GM12874 (cell line): ENCODE data around the gene IL26.

Source experiments
- CTCF ChIP-seq: IDR thresholded peaks from 2 replicates; pipeline ENCODE4 v1.5.1; 2011; ENCODE audit warnings: low read depth, mild to moderate bottlenecking, control low read depth, low read length, moderate library complexity; ENCODE audit not compliant: insufficient read depth

The IL26 gene

GRCh38 chr12:68252077-68252476 is 26.5 kb upstream of the IL26 start:
- TF ChIP-seq CTCF, result no peak

GRCh38 chr12:68250454-68250853 is 24.8 kb upstream of the IL26 start:
- TF ChIP-seq CTCF, result no peak

GRCh38 chr12:68247785-68248184 is 22.2 kb upstream of the IL26 start:
- TF ChIP-seq CTCF, result no peak

- no peak for TF ChIP-seq CTCF
Observed at GRCh38 chr12:68246350-68246749, 20.7 kb upstream of the IL26 start.

- TF ChIP-seq CTCF, result no peak
Observed at GRCh38 chr12:68245180-68246021, 19.8 kb upstream of the IL26 start.

- TF ChIP-seq CTCF, result no peak
Observed at GRCh38 chr12:68242777-68243176, 17.2 kb upstream of the IL26 start.

GRCh38 chr12:68240975-68241374 is 15.4 kb upstream of the IL26 start:
- TF ChIP-seq CTCF, result no peak
